Caki2 (cell line): ENCODE results near the gene GSPT1. TPM values are rescaled to one million over a fixed set of nuclear protein-coding genes. Genes with fewer than 3 reads are reported as not detected.
"Not testable (repeated sequence)": the region's sequence is repeated elsewhere in the genome, so short reads cannot be mapped to it uniquely, and the experiment has no call there.

Source experiments
- DNase-seq: peaks from one replicate; pipeline ENCODE4 v3.0.0-alpha.2; 2015; ENCODE audit warnings: low read depth
- in situ Hi-C: cut with HindIII; loops from 2 replicates; pipeline ENCODE4 v1.10.0; 2016; ENCODE audit warnings: low sequenced_read_pairs, low pct_unique_long_range_greater_than_20kb, mixed read lengths
- total RNA-seq: library from RNA; depleted of rRNA; stranded (reverse); fragments of >200 nt; shearing (Covaris generic); gene quantifications from 2 replicates; pipeline ENCODE4 v1.2.3, GENCODE V29; 2014; ENCODE audit warnings: low replicate concordance; rRNA removed

GSPT1 gene
- total RNA-seq, 1 experiment from 2014 or later: 19.2 TPM

GRCh38 chr16:11833951-11834695 lies 81.6 kb downstream of the GSPT1 start:
- no peak for DNase-seq
- in situ Hi-C loops: no loop called here

- in situ Hi-C loops: no loop called here
- no peak for DNase-seq
Observed at GRCh38 chr16:11828696-11829095, 87.1 kb downstream of the GSPT1 start.

GRCh38 chr16:11825520-11826165 lies 90.1 kb downstream of the GSPT1 start:
- in situ Hi-C loops, DNase-seq: not testable (repeated sequence)

GRCh38 chr16:11824362-11824761 lies 91.4 kb downstream of the GSPT1 start:
- DNase-seq: no peak

GRCh38 chr16:11823645-11824044 lies 92.1 kb downstream of the GSPT1 start:
- DNase-seq, in situ Hi-C loops: not testable (repeated sequence)

More at GRCh38 chr16:11824362-11824761, 91.4 kb downstream of the GSPT1 start:
- in situ Hi-C loops: no loop called here

GRCh38 chr16:11819798-11820197 lies 96.0 kb downstream of the GSPT1 start:
- in situ Hi-C loops: no loop called here
- DNase-seq: no peak

GRCh38 chr16:11818970-11819369 lies 96.8 kb downstream of the GSPT1 start:
- DNase-seq, in situ Hi-C loops: not testable (repeated sequence)

Other genes with a start within 250 kb of the GSPT1 start
- 17.4 and 17.7 TPM in 2 replicates for gene SNN, start 247.5 kb downstream of the GSPT1 start, total RNA-seq
- gene TXNDC11, start 173.1 kb downstream of the GSPT1 start, total RNA-seq: 48.9 and 54.7 TPM in 2 replicates
- gene ZC3H7A, start 118.7 kb downstream of the GSPT1 start, total RNA-seq: 18.8 and 31.2 TPM in 2 replicates
- gene RSL1D1, start 64.4 kb downstream of the GSPT1 start, total RNA-seq: 196 and 259 TPM in 2 replicates
- gene NPIPB2, start 26.1 kb upstream of the GSPT1 start, total RNA-seq: 9.5 and 17.1 TPM in 2 replicates
- not detected in 2 replicates for gene TNFRSF17, start 49.3 kb upstream of the GSPT1 start, total RNA-seq
- 47.8 and 72.1 TPM in 2 replicates for gene SNX29, start 60.8 kb upstream of the GSPT1 start, total RNA-seq